ENCODE data around the gene NRN1L.
A peak's percentile ranks its signal among the peaks of the same experiment; 100 is the strongest.

NRN1L gene

DNA sequence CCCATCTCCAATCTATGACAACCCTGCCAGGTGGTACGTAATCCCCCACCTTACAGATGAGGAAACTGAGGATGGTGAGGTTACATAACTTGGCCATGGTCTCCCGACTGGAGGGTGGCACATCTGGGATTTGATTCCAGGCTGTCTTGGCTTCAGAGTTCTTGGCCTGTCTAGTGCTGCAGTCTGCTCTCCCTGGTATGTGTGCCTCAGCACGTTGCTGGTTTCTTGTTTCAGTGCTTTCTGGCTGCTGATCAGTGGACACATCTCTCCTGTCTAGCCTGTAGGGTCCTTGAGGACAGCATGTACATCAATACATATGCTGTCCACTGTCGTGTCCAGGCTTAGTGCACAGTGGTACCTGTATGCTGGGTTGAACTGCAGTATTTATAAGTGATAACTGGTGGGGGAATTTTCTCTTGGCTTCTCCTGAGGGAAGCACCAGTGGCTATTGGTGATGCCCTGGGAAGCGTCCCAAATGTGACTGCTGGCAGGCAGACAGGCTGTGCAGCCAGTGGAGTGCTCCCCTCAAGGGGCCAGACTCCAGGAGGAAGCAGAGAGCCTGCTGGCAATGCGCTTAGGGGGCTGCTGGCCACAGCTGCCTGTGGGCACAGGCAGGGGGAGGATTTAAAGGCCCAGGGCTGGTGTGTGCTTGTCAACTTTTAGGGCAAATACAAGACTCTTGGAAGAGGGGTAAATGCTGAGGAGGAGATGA lies 32.6 kb downstream of the NRN1L start:
- peak in 12 of 14 donors; percentile 20 to 77 (median 40) for DNase-seq

- no peak for DNase-seq
Measured at GRCh38 chr16:67917852-67918236, 33.2 kb downstream of the NRN1L start.

GRCh38 chr16:67919622-67920221 lies 35.0 kb downstream of the NRN1L start:
- no peak for DNase-seq

- no peak for DNase-seq
Measured at GRCh38 chr16:67922221-67922620, 37.5 kb downstream of the NRN1L start.

GRCh38 chr16:67922740-67923139 lies 38.1 kb downstream of the NRN1L start:
- no peak for DNase-seq

DNA sequence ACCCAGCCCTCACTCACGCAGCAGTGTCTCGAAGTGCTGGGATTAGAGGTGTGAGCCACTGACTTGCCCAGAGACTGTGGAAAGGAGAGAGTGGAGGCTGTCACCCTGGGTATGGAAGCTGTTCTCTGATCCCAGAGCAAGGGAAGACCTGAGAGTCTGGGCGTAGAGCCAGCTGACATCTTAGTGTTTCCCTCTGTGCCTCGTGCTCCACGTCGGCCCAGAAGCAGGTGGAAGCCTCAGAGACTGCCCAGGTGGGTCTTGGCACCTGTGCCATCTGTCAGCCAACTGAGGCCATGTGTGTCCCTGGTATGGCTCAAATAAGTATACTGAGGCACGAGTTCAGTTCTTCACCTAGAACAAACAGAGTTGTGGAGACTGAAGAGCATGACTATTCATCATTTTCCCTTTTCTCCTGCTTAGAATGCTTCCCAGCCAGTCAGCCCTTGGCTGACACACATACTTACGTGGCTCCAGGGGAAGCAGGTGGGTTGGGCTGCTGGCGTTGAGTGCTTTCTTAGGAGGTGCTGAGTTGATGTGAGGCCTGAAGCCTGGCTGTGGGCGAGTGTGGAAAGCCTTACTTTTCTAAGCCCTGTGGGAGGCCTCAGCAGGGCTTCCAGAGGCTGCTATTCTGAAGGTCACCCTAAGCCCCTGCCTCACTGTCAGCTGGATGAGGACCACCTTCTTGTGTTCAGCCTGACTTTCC lies 38.9 kb downstream of the NRN1L start:
- DNase-seq = peak in 1 of 14 donors; percentile 55

DNA sequence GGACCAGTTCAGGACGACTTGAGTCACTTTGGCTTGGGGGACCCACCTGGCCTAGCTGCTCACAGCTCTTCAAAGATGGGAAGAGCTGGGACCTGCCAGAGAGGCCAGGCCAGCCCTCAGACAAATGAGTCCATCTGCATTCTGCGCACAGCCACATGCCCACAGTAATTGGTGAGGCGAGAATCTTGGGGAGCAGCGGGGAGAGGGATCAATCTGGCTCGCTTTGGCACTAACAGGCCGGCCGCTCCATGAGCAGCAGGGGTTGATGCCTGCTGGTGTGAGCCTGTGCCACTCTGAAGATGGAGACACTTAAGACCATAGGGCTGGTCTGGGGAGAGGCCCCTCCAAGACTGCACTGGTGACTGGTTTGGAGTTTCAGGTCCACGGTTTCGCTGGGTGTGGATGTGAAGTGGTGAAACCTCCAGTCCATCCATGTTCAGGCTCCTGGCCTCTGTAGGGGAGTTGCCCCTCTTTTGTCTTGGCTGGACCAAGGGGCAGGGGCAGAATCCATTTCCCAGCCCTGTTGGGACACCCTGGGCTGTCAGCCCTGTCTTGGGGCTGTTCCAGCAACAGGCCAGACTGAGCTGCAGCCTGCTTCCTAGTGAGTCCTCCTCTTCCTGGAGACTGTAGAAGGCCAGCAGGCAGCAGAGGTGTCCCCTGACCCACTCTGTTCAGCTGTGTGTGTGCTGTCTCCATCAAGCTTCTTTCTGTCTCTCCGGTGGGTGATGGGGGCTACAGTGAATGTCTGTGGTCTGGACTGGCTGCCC lies 39.6 kb downstream of the NRN1L start:
- DNase-seq = peak in 2 of 14 donors; percentile 9 to 46

DNA sequence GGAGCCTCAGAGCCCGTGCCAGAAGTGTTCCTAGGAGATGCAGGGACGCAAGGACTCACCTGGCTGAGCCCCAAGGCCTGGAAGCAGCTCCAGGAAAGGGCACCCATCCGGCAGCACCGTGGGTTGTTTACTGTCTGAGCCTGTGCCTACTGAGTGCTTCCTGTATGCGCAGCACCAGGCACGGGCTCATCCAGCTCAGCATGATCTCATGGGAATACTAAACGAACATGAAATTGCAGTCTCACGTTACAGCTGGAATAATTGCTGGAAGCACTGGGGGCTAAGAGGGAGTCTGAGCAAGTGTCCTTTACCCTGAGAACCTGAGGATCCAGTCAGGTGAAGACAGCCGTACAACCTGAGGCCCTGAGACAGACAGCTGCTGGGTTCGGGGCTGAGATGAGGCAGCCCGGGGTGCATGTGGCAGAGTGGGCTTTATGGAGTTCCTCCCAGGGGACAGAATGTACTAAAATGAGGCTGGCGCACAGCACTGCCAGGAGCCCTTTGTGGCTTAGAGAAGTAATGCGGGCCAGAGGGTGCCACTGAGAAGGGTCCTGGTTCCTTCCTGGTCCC lies 41.6 kb downstream of the NRN1L start:
- peak in 6 of 14 donors; percentile 33 to 55 (median 40) for DNase-seq

GRCh38 chr16:67927131-67927941 lies 42.7 kb downstream of the NRN1L start:
- peak in 1 of 14 donors; percentile 76 for DNase-seq

DNA sequence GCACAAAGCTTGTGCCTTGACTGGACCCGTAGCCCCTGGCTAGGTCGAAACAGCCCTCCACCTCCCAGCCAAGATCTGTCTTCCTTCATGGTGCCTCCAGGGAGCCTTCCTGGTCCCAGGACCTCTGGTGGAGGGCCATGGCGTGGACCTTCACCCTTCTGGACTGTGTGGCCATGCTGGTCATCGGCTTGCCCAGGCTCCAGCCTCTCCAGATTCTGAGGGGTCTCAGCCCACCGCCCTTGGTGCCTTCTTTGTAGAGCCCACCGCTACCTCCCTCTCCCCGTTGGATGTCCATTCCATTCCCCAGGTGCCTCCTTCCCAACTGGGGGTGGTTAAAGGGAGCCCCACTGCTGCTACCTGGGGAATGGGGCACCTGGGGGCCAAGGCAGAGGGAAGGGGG lies 43.5 kb downstream of the NRN1L start:
- DNase-seq = no peak

GRCh38 chr16:67928561-67929364 lies 44.1 kb downstream of the NRN1L start:
- peak in 12 of 14 donors; percentile 15 to 68 (median 42) for DNase-seq

- DNase-seq = no peak
Measured at GRCh38 chr16:67930191-67930590, 45.5 kb downstream of the NRN1L start.

DNA sequence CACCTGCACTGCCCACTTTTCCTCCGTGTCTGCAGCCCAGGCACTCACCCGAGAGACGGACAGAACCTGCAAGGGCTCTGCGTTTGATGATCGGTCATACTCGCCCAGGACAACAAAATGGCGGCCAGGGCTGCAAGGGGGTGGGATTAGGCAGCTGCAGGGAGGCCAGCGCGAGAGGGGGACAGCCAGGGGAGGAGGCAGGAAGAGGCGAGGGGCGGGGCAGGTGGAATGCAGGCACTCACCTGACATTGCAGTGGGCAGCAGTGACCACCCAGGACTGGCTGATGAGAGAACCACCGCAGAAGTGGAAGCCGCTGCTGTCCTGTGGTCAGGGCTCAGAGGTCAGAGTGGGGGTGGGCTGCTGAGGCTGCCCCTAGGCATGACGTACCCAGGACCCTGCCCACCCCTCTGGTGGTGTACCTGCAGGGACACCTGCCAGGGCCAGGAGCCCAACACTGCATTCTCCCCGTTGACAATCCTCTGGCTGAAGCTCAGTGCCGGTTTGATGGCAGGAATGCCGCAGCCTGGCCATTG lies 46.1 kb downstream of the NRN1L start:
- DNase-seq = no peak

GRCh38 chr16:67931712-67932461 lies 47.2 kb downstream of the NRN1L start, which contains the start of gene CTRL:
Gene CTRL (minus strand): TSS chr16:67931862. CDS start chr16:67931852, 10 bp downstream.
- no peak for DNase-seq

DNA sequence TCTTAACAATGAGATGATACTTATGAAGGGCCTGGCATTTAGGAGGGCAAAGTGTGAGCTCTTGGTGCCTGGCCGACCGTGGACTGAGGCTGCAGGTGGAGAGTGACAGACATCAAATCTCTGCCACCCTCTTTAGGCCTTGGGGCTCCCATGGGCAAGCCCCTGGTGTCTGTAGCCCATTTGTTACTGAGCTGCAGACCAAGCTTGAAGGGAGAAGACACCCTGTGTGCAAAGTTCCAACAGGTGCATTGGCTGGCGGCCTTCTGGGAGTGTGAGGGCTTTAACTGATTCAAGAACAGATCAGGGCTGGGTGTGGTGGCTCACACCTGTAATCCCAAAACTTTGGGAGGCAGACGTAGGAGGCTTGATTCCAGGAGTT lies 47.8 kb downstream of the NRN1L start:
- no peak for DNase-seq

DNA sequence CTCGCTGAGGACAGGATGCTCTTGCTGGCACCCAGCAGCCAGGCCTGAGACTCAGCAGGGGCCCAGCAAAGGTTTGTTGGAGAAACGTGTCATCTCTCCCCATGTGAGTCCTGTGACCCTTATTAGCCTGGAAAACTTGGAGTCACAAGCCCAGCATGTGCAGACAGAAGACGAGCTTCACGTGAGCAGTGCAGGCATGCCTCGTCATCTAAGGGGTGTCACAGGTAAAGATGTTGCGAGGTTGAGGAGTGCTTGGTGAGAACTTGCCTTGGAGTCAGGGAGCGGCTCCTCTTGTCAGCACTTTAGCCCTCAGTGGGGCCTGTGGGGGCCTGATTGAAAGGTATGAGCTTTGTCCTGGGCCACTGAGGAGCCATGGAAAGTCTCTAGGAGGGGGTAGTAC lies 49.1 kb downstream of the NRN1L start:
- no peak for DNase-seq

- DNase-seq = peak in 1 of 14 donors; percentile 36
Measured at GRCh38 chr16:67934306-67935100, 49.8 kb downstream of the NRN1L start.

DNA sequence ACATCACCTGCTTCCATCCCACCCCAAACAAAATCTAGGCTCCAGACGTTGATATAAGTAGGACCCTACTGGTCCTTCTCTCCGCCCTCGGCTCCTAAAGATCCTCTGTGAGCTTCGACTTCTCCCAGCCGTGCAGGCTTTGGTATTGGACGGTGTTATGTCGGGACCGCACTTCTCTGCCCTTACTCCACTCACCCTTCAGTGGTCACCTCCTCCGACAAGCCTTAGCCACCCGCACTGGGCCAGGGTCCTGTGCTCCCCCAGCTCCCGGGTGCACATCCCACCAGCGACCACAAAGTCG lies 50.4 kb downstream of the NRN1L start:
- peak in 1 of 14 donors; percentile 24 for DNase-seq
